HG02678 (cell line): ENCODE measurements around the gene HOXA5.

ENCODE experiments used
- ATAC-seq: cut with Tn5 transposase; IDR thresholded peaks from one replicate; pipeline ENCODE4 v1.9.1; 2021; ENCODE audit warnings: mild to moderate bottlenecking, moderate library complexity; ENCODE audit not compliant: unreplicated experiment

Gene HOXA5

GRCh38 chr7:27109466-27110185, 33.9 kb downstream of the HOXA5 start:
- ATAC-seq: no peak

DNA sequence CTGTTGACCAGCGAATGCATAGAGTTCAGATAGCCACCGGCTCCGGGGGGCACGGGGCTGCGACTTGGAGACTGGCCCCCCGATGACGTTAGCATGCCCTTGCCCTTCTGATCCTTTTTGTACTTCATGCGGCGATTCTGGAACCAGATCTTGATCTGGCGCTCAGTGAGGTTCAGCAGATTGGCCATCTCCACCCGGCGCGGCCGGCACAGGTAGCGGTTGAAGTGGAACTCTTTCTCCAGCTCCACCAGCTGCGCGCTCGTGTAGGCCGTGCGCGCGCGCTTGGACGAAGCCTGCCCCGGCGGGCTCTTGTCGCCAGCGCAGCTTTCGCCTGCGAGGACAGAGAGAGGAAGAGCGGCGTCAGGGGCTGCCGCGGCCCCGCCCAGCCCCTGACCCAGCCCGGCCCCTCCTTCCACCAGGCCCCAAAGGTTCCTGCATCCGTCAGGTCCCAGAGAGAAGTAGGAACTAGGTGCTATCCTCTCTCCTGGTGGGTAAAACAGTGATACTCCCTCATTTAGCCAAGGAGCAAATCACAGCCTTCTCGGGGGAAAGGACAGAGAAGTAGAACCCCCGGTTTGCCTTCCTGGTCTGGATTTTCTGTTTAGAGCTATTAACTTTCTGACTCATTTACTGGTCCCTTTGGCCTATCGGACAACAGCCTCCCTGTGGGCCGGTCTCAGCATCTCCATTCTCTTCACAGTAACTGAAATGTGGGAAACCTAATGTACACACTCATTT, 34.9 kb downstream of the HOXA5 start:
- no peak for ATAC-seq

DNA sequence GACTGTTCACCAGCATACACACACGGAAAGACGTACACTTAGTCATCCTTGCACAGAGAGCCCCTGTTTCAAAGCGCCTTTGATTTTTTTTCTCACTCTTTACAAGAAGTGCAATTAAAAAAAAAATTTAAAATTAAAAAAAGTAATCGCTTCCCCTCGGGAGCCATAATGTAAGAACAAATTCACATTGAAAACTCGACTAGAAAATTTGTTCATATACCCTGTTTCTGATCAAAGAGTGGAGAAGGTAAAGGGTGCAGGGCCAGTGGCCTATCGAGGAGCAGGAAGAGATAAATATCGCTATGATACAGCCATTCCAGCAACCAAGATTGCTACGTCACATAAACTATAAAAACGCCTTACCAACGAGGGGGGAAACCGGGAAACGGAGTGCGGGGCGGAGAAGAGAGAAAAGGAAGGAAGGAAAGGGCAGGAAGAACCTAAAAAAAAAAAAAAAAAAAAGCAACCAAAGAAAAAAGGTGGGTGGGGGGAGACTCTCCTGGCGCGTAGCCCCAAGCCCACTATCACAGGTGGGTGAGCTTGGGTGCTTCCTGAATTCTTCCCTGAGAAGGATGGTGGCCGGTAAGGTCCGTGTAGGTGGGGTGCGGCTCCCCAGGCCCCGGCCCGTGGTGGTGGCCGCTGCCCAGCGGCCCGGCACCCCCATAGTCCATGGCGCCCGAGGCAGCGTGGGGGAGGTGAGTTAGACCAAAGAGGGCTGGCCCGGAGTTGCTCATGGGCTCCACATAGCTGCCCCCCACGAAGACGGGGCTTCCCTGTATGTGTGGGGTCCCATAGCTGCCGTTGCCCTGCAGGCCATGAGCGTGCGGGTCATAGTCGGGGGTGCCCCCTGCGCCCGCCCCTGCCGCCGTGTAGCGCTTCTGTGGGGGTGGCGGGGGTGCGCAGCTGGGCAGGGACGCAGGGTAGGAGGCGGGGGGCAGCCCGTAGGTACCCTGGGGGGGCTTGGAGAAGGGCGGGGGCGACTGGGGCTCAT, 35.8 kb downstream of the HOXA5 start:
- no peak for ATAC-seq

DNA sequence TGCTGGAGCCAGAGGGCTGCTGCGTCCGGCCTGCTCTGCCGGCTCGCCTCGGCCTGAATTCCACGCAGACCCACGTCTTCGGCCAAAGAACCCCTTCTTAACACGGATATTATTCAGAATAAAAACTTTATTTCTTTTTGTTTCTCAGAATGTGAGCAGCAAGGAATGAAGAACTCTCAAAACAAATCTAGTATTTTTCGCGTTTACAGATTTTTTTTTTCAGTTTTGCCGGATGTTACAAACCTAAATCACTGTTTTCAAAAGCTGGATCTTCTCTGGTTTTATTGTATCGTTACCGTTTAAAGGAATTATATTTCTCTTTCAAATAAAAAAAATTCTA, 36.6 kb downstream of the HOXA5 start:
- no peak for ATAC-seq

- no peak for ATAC-seq
Measured at GRCh38 chr7:27106181-27106900, 37.1 kb downstream of the HOXA5 start.

GRCh38 chr7:27105301-27106031, 38.0 kb downstream of the HOXA5 start:
- ATAC-seq: no peak

DNA sequence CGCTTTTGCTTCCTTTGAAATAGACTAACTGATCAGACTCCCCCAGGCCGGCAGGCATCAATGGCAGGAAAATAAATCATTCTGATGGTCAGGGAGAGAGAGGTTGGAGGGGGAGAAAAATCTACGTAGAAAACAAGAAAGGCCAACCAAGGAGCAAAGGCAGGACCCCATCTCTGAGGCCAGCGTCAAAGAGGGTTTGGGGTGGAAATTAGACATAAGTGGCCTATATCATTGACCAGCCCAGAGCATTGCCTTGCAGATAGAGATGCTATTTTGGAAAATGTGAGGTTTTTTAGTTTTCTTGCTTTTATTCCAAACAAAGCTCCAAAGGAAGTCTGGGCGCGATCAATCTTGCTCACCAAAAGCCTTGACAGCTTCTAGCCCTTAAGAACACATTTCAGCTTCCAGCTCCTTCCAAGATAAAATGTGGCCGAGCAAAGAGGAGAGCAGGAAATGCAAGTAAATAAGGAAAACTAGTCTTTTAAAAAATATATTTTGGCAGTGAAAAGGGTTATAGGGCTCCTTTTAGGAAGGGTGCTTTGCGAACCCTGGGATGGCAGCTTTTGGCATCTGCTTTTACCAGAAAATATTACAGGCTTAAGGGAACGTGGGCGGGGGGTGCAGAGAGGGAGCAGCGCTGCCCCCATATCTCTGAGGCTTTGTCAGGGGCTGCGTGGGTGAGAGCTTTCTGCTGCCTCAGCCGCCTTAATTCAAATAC, 39.0 kb downstream of the HOXA5 start:
- no peak for ATAC-seq

GRCh38 chr7:27103489-27104226, 39.8 kb downstream of the HOXA5 start:
- ATAC-seq: no peak

- ATAC-seq: no peak
Measured at GRCh38 chr7:27102581-27103442, 40.7 kb downstream of the HOXA5 start, which contains the start of gene HOXA2. Gene HOXA2, minus strand, starts transcription at chr7:27102683. Its CDS starts 183 bp downstream, at chr7:27102500.

GRCh38 chr7:27101957-27102580, 41.4 kb downstream of the HOXA5 start:
- ATAC-seq: no peak

- ATAC-seq: no peak
Measured at GRCh38 chr7:27101171-27101956, 42.1 kb downstream of the HOXA5 start.

GRCh38 chr7:27100694-27101170, 42.7 kb downstream of the HOXA5 start:
- no peak for ATAC-seq

- ATAC-seq: no peak
Measured at GRCh38 chr7:27099453-27100370, 43.8 kb downstream of the HOXA5 start.

- no peak for ATAC-seq
Measured at GRCh38 chr7:27098578-27099451, 44.7 kb downstream of the HOXA5 start.
